Measurements from ENCODE around the gene ROR2. TPM values are rescaled to one million over a fixed set of nuclear protein-coding genes. Genes with fewer than 3 reads are reported as not detected.

Gene ROR2
- total RNA-seq, 4 donors from 2014 or later: 4.2 to 23.2 (median 11.2) TPM

- H3K9me3 ChIP-seq: no peaks in the 10 kb centered on the region
- TF ChIP-seq EP300 (IDR thresholded peaks at IDR 0.05; ENCODE audit: low read depth) (no peak), POLR2AphosphoS5 (IDR thresholded peaks at IDR 0.05) (no peak), POLR2A (IDR thresholded peaks at IDR 0.05) (no peak), CTCF (IDR thresholded peaks at IDR 0.05) (no peak)
- no peaks in the 10 kb centered on the region for H3K27me3 ChIP-seq
- no peak for DNase-seq
- WGBS, 2 donors (ENCODE audit: low coverage in 1 of 2): 57 to 67% methylated on average over 9 to 12 of the region's 12 CpGs
- no peaks in the 10 kb centered on the region for H3K36me3 ChIP-seq
- H3K27ac ChIP-seq: peak overlapping the region in 3 of 4 donors; percentile 3 to 31 (median 25)
- H3K4me1 ChIP-seq: peaks cover 12 to 28% (median 23%) of the 10 kb centered on the region in 4 donors
- intact Hi-C loops (cut with DNase I; ENCODE audit: low total_unique reads) (no loop called here), in situ Hi-C loops (cut with MboI; ENCODE audit: low pct_ligation_motif_present in 1 of 4, low pct_unique_long_range_greater_than_20kb in 1 of 4, low sequenced_read_pairs in 3 of 4) (no loop called here)
- no peak overlapping the region for H3K4me3 ChIP-seq
These were observed 65.0 kb downstream of the ROR2 start for GRCh38 chr9:91884696-91885687.

- Histone ChIP-seq H3K27ac (no peak overlapping the region), H3K4me3 (no peak overlapping the region), H3K4me1 (peaks cover 7 to 20% (median 15%) of the 10 kb centered on the region in 4 donors), H3K27me3 (no peaks in the 10 kb centered on the region), H3K36me3 (no peaks in the 10 kb centered on the region), H3K9me3 (no peaks in the 10 kb centered on the region)
- no peak for DNase-seq
- no peak for TF ChIP-seq POLR2AphosphoS5 (IDR thresholded peaks at IDR 0.05)
- no peak for TF ChIP-seq EP300 (IDR thresholded peaks at IDR 0.05; ENCODE audit: low read depth)
- TF ChIP-seq CTCF (IDR thresholded peaks at IDR 0.05): no peak
- no peak for TF ChIP-seq POLR2A (IDR thresholded peaks at IDR 0.05)
- WGBS, 2 donors (ENCODE audit: low coverage in 1 of 2): 94 to 100% methylated on average over 1 of the region's 1 CpG
- intact Hi-C loops (cut with DNase I; ENCODE audit: low total_unique reads) (no loop called here), in situ Hi-C loops (cut with MboI; ENCODE audit: low pct_ligation_motif_present in 1 of 4, low pct_unique_long_range_greater_than_20kb in 1 of 4, low sequenced_read_pairs in 3 of 4) (no loop called here)
These were observed 65.9 kb downstream of the ROR2 start for GRCh38 chr9:91884153-91884552.

GRCh38 chr9:91883503-91883902, 66.5 kb downstream of the ROR2 start:
- H3K9me3 ChIP-seq: no peaks in the 10 kb centered on the region
- H3K4me1 ChIP-seq: peaks cover 1 to 14% (median 9%) of the 10 kb centered on the region in 4 donors
- no peak for DNase-seq
- H3K27ac ChIP-seq: no peak overlapping the region
- in situ Hi-C loops (cut with MboI; ENCODE audit: low pct_ligation_motif_present in 1 of 4, low pct_unique_long_range_greater_than_20kb in 1 of 4, low sequenced_read_pairs in 3 of 4) (no loop called here), intact Hi-C loops (cut with DNase I; ENCODE audit: low total_unique reads) (no loop called here)
- H3K36me3 ChIP-seq: no peaks in the 10 kb centered on the region
- 67 to 85% methylated on average over 1 to 3 of the region's 3 CpGs for WGBS, 2 donors (ENCODE audit: low coverage in 1 of 2)
- H3K27me3 ChIP-seq: no peaks in the 10 kb centered on the region
- TF ChIP-seq EP300 (IDR thresholded peaks at IDR 0.05; ENCODE audit: low read depth) (no peak), POLR2AphosphoS5 (IDR thresholded peaks at IDR 0.05) (no peak), POLR2A (IDR thresholded peaks at IDR 0.05) (no peak), CTCF (IDR thresholded peaks at IDR 0.05) (no peak)
- no peak overlapping the region for H3K4me3 ChIP-seq

- Histone ChIP-seq H3K36me3 (no peaks in the 10 kb centered on the region), H3K4me1 (peaks cover 0 to 9% (median 6%) of the 10 kb centered on the region in 4 donors), H3K9me3 (no peaks in the 10 kb centered on the region), H3K27me3 (no peaks in the 10 kb centered on the region), H3K27ac (no peak overlapping the region), H3K4me3 (no peak overlapping the region)
- TF ChIP-seq POLR2AphosphoS5 (IDR thresholded peaks at IDR 0.05) (no peak), EP300 (IDR thresholded peaks at IDR 0.05; ENCODE audit: low read depth) (no peak), CTCF (IDR thresholded peaks at IDR 0.05) (no peak), POLR2A (IDR thresholded peaks at IDR 0.05) (no peak)
- in situ Hi-C loops (cut with MboI; ENCODE audit: low pct_ligation_motif_present in 1 of 4, low pct_unique_long_range_greater_than_20kb in 1 of 4, low sequenced_read_pairs in 3 of 4): no loop called here
- no peak for DNase-seq
- WGBS, 2 donors (ENCODE audit: low coverage in 1 of 2): 61 to 78% methylated on average over 4 of the region's 4 CpGs
- intact Hi-C loops (cut with DNase I; ENCODE audit: low total_unique reads): no loop called here
These were observed 67.4 kb downstream of the ROR2 start for GRCh38 chr9:91882627-91883026.
